Measurements from ENCODE around the gene USP5.

USP5 gene

DNA sequence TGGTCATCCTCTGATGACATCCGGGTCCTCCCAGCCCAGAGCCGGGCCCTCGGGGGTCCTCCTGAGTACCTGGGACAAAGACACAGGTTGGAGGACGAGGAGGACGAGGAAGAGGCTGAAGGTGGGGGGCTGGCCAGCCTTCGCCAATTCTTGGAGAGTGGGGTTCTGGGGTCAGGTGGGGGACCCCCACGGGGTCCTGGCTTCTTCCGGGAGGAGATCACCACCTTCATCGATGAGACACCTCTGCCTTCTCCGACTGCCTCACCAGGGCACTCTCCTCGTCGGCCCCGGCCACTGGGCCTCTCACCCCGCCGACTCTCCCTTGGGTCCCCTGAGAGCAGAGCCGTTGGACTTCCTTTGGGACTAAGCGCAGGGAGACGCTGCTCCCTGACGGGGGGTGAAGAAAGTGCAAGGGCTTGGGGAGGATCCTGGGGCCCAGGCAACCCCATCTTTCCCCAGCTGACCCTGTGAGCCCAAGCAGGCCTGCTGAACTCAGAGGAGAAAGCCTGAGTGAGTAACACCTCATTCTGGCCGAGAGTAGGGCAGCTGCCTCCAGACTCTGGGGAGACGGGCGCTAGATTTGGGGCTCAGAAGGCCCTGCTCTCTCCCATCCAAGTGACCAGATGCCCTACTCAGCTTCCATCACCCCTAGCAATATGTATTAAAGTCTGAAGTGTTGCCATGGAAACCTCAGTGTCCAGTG is 25.1 kb upstream of the USP5 start:
- no peak for DNase-seq

DNA sequence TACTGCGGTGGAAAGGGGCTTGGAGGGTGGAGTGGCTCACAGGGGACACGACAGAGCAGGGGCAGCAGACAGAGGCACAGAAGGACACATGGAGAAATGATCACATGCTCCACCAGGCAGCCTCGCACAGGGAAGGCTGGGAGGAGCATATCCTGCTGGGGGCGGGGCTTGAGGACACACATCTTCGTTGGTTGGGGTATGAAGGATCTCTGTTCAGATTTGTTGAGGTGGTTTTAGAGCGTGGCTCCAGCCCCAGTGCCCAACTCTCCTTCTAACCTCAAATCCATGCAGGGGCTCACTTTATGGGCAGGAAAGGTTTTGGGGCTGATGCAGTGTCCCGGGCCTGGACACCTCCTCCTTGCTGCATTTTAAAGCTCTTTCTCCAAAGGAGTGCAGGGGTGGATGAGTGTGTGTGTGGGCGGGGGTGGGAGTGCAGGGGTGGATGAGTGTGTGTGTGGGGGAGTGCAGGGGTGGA is 24.5 kb upstream of the USP5 start:
- peak; percentile 78 to 92 for DNase-seq

DNA sequence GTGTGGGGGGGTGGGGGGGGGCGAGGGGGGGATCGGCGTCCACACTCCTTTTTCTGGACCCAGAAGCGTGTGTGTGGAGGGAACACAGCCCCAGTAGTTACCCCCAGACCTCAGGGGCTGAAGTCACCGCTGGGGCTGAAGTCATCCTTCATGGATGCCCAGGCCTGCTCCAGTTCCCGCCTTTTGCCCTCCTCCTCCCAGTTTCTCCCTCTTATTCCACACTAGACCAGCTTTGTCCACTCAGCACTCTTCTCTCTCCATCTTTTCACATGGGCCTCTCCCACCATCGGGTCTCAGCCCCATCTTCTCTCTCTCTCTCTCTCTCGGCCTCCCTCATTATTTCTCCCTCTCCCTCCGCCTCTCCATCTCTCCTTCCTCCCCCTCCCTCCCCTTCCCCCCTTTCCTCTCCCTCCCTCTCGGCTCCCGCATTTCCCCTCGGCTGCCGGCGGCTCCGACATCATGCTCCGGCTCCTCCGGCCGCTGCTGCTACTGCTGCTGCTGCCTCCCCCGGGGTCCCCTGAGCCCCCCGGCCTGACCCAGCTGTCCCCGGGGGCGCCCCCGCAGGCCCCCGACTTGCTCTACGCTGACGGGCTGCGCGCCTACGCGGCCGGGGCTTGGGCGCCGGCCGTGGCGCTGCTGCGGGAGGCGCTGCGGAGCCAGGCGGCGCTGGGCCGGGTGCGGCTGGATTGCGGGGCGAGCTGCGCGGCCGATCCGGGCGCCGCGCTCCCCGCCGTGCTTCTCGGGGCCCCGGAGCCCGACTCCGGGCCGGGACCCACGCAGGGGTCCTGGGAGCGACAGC is 23.8 kb upstream of the USP5 start, which contains the start of gene P3H3:
TSS of gene P3H3 (plus strand) at position 426 of the 799 bp plus-strand sequence. CDS start at position 460, 34 bp downstream.
- DNase-seq: peak; percentile 14 to 52

DNA sequence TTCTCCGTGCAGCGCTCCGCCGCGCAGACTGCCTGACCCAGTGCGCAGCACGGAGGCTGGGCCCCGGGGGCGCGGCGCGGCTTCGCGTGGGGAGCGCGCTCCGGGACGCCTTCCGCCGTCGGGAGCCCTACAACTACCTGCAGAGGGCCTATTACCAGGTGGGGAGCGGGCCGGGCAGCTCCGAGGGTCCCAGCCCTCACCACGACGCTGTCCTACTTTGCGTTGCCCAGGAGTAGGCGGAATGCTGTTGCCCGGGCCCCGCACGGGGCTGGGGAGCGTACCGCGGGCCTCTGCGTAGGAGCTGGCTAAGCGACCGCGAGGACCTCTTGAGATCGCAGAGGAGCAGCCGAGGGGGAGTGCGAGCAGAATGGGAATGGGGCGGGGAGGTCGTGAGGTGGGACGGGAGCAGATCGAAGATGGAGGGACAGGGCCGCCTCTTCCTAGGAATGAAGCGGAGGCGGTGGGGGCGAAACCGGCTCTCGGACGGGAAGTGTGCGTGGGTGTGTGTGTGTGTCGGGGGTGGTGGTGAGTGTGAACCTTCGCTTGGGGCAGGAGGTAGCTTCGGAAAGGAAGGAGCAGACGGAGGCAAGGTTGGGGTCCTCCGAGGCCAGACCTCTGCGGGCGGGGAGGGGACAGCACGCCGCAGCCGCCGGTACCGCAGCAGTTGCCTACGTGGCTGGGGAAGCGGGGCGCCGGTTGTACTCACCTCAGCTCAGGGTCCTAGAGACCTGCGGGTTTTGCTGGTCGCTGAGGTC is 23.0 kb upstream of the USP5 start:
- peak in 1 of 2 experiments; percentile 52 for DNase-seq

DNA sequence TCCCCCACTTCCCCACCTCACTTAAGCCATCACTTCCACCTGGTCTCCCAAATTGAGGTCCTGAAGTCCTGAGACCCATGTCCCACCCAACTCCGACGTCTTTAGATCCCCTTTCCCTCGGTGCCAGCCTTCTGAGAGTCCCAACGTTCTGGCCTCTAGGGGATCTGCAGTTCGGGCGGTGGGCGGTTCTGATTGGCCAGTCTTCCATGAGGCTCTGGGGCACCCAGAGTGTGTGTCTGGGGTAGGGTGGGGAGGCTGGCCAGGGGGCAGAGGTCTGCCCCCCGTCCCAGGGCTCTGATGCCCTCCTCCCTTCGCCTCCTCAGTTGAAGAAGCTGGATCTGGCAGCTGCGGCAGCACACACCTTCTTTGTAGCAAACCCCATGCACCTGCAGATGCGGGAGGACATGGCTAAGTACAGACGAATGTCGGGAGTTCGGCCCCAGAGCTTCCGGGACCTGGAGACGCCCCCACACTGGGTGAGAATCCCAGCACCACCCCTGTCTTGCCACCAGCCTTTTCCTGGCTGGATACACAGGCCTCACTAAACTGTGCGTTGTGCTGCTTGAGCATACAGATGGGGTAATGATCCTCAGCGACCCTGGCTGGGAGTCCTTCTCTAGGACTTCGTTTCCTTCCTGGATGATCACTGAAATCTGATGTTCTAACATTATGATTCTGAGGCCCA is 22.3 kb upstream of the USP5 start:
- peak in 1 of 2 experiments; percentile 52 for DNase-seq

DNA sequence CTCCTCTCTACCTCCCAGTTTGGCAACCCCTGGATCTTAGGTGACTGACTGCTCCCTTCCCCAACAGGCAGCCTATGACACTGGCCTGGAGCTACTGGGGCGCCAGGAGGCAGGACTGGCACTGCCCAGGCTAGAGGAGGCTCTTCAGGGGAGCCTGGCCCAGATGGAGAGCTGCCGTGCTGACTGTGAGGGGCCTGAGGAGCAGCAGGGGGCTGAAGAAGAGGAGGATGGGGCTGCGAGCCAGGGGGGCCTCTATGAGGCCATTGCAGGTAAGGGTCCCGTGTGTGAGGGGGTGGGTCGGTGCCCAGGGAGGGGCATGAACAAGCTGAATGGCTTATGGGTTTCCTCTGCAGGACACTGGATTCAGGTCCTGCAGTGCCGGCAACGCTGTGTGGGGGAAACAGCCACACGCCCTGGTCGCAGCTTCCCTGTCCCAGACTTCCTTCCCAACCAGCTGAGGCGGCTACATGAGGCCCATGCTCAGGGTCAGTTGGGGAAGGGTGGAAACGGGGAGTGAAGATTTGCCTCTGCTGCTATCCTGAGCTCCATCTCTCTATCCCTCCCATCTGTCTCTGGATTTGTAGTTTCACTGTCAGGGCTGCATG is 21.6 kb upstream of the USP5 start:
- no peak for DNase-seq

DNA sequence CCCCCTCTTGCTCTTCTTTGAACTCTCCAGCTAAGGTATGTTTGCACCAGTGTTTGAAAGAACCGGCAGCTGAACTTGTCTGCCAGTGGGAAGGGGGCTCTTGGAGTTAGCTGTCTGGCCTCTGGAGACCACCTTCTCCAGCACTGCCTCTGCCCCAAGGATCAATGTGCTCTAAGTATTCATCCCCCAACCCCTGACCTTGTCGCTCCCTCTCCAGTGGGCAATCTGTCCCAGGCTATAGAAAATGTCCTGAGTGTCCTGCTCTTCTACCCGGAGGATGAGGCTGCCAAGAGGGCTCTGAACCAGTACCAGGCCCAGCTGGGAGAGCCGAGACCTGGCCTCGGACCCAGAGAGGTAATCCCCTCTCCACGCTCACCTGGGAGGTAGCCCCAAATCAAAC is 21.0 kb upstream of the USP5 start:
- no peak for DNase-seq

DNA sequence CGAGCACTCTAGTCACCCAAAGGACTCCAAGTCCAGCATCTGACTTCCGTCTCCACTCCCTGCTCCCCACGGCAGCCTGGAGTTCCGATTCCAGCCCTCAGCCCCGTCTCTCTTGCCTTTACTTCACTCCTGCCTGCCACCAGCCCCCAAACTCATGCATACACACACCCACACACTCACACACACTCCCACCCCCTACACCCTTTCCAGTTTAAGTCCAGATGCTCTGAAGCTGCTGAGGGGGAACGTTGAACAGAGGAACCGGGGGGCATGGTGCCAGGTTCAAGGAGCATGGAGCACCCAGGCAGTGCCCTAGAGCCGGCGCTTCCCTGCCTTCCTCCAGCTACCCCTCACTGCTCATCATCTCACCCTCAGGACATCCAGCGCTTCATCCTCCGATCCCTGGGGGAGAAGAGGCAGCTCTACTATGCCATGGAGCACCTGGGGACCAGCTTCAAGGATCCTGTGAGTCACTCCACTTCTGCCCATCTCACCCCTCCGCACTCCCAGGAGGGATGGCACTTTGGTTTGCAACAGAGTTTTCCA is 20.4 kb upstream of the USP5 start:
- DNase-seq: no peak

DNA sequence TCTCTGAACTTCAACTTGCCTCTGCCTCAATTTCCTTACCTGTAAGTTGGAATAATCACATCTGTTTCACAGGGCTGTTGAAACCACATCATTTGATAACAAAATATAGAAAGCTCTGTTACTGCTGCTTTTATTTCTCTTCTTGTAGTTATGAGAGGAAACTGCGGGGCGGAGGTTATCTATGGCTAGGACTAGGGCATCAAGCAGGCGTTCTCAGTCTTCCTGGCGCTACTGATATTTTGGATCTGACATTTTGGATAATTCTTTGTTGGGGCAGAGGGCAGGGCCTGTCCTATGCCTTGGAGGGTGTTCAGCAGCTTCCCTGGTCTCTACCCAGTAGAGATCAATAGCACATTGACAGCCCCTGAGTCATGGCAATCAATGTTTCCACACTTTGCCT is 19.8 kb upstream of the USP5 start:
- DNase-seq: no peak

DNA sequence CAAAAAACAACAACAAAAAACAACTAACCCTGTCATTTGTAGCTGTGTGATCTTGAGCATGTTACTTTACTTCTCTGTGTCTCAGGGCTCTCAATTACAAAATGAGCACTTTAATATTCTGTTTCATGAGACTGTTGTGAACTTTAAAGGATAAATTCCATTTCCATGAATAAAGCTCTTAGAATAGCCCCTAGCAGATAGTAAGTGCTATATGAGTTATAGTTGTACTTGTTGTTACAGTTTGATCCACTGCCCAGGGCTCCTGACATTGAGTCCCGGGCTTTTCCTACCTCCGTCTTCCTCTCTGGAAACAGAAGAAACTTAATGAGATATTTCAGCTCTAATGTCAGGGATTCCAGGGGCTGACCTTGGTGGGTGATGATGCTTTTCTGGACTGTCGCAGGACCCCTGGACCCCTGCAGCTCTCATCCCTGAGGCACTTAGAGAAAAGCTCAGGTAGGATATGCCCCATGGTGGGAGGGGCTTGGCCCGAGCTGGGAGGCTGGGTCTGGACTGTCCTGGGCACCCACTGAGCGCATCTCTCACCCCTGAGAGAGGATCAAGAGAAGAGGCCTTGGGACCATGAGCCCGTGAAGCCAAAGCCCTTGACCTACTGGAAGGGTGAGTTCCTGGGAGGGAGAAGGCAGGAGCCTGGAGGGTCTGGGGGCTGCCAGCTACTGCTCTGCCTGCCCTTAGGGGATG is 18.6 kb upstream of the USP5 start:
- DNase-seq: no peak

DNA sequence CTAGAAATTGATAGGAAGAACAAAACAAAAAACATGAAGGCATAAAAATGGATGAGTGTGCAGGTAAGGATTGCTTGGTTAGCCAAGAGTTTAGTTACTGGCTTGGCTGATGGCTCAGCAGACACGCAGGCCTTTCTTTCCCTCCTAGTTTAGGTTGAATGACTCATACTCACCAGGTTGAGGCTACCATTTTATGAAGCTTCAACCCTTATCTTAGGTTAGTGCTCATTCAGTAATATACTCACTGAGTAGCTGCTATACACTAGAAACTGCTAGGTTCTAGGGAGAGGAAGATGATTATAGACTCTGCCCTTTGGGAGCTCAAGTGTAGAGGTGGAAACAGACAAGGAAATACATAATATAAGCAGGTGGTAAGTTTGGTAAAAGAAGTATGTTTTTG is 17.7 kb upstream of the USP5 start:
- DNase-seq: no peak

DNA sequence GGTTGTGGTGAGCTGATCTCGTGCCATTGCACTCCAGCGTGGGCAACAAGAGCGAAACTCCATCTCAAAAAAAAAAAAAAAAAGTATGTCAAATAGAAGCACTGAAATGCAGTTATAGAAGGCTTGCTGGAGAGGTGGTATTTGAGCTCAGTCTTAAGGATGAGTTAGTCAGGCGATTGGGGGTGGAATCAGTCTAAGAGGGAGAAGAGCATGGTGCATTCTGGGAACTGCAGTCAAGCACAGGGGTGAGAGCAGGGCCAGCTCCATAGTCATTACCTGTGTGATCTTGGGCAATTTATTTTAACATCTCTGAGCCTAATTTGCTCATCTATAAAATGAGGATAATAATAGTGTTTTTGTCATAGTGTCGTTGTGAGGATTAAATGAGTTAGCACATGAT is 17.1 kb upstream of the USP5 start:
- no peak for DNase-seq

DNA sequence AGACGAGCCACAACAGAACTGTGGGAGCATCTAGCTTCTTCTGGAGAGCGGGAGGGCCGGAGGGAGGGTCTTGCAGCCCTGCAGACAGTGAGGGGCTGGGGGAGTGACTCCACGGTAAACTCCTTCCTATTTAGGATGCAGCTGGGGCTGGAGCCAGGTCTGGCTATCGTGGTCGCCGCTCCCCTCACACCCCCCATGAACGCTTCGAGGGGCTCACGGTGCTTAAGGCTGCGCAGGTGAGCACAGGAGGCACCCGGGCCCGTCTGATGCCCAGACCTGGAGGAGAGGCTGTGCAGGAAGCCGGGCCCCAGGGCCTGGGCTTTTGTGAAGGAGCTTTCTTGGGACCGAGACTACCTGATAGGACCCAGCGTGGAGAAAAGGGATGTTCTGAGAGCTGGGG is 15.1 kb upstream of the USP5 start:
- DNase-seq: no peak

DNA sequence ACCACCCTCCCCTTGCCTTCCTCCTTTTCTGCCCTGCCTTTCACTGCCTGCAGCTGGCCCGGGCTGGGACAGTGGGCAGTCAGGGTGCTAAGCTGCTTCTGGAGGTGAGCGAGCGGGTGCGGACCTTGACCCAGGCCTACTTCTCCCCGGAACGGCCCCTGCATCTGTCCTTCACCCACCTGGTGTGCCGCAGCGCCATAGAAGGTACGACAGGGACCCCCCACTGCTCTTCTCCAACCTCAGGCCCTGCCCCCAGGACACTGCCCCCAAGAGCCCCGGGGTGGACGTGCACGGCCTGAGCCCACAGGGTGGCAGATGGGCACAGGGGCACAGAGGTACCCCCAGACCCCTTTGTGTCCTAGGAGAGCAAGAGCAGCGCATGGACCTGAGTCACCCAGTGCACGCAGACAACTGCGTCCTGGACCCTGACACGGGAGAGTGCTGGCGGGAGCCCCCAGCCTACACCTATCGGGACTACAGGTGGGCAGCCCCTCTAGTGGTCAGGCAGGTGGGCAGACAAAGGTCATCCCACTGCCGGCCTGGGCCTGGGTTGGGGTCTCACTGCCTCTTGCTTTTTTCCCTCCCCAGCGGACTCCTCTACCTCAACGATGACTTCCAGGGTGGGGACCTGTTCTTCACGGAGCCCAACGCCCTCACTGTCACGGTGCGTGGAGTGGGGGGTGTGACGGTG is 14.4 kb upstream of the USP5 start:
- DNase-seq: no peak

DNA sequence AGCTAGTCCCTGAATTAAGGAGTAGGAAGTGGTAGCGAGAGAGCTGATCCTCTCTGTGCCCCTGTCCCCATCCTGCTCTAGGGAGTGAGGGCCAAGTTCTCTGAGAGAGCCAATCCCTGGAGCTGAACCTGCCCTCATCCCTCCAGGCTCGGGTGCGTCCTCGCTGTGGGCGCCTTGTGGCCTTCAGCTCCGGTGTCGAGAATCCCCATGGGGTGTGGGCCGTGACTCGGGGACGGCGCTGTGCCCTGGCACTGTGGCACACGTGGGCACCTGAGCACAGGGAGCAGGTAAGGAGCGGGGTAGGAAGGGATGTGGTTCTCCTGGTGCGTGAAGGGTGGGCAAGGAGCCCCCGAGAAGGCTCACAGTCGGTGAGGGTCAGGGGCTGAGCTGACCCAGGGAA is 13.1 kb upstream of the USP5 start:
- no peak for DNase-seq

DNA sequence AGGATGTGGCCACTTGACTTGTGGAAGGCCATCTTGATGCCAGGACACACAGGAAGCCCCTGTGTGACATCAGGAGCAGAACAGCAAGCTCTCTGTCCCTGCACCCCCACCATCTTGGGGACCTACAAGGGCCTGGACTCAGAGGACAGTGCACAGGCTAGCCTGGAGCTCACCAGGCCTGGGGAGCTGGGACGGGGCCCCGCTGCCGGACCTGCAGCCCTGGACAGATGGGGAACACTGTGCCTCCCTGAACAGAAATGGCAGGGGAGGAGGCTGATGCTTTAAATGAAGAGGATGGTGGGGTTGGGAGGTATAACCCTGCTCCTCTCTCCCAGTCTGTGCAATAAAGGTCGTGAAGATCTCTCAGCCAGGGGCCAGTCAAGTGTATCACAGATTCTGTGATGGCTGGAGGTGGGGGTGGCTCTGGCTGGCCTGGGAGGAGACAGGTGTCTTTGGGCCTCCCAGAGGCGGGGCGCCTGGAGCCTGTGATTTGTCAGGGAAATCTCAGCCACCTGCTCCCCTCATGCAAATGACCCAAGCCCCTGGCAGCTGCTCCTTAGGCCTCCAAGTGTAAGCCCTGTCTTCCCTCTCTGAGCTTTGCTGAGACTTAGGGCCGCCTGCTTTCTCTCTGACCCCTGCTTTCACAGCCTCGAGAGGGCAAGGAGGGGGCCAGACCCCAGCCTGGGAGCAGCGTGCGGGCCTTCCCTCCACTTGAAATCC is 12.3 kb upstream of the USP5 start:
- no peak for DNase-seq

DNA sequence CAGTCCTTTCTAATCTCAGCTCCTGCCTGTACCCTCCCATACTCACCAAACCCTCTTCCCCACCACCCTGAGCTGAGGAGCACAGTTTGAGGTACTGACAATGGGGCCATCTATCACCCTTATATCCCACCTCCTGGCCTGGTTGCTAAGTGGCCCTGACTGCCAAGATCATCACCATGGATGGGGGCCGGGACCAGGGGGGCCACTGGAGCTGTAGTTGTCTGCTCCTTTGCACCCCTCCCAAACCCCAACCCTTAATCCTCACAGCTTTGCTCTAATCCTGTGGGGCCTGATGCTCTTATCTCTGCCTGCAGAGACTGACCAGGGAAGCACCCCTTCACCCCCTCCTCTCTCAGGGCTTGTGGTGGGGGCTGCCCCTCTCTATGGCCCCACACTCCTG is 11.6 kb upstream of the USP5 start:
- no peak for DNase-seq

DNA sequence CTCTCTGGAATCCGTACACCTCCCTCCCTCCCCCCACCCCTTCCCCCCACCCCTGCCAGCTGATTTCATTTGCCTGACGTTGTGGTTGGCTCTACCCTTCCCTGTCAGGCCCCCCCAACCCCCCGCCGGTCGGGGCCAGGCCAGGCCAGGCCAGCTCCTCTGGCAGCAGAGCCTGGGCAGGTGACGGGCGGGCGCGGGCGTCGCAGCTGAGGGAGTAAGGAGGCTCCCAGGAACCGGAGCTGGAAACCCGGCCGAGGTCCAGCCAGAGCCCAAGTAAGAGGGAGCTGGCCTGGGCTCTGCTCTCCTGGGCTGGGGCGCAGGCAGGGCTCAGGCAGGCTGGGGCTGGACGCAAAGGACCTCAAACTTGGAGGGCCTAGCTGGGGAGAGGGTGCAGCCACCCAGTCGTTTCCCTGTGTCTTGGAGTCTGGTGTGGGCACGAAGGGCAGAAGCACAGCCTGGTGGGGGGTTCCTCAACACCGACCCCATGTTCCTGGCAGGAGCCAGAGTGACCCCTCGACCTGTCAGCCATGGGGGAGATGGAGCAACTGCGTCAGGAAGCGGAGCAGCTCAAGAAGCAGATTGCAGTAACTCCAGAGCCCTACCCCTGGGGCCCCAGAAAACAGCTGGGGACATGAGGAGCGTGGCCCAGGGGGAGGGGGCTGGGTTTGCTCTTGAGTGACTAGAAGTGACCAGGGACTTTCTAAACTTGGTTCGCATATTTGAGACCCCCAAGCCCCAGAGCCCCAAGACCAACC is 11.0 kb upstream of the USP5 start, which contains the start of gene GNB3:
TSS of gene GNB3 (plus strand) at position 165 of the 755 bp plus-strand sequence. CDS start at position 528, 363 bp downstream.
- no peak for DNase-seq

DNA sequence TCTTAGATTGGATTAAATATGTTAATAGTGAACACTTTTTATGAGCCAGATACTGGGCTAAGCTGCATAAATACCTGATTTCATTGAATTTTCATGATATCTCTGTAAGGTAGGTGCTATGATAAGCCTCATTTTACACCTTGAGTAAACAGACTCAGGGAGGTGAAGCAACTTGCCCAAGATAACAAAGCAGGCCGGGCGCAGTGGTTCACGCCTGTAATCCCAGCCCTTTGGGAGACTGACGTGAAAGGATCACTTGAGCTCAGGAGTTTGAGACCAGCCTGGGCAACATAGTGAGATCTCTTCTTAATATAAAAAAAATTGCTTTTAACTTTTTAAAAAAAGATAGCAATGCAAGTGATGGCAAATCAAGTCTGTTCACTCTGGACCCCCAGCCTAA is 9.9 kb upstream of the USP5 start:
- DNase-seq: no peak

Measured in NCI-H446 (cell line).